IPS-NIHi7 (cell line): ENCODE data around the gene PATE4.
"Not testable (repeated sequence)": the region's sequence is repeated elsewhere in the genome, so short reads cannot be mapped to it uniquely, and the experiment has no call there.

Source experiments
- DNase-seq: peaks from one replicate; pipeline ENCODE4 v3.0.0; 2012; ENCODE audit warnings: mixed read lengths; ENCODE audit errors: extremely low spot score

Gene PATE4, protein sequence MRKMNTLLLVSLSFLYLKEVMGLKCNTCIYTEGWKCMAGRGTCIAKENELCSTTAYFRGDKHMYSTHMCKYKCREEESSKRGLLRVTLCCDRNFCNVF

DNA sequence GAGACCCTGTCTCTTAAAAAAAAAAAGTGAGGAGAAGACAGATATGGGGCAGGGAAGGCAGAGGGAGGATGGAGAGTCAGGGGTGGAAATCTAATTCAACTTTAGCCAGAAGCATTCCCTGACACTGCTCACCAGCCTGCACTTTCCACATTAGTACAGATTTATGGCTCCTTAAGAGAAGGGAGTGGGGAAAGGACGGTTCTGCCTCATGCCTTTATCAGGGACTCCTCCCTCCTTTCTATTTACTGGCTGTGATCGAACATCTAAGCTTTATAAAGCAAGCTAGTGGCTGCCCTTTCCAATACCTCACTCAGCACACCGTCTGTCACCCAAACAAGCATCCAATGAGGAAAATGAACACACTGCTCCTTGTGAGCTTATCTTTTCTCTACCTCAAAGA, at the start of gene PATE4:
TSS of gene PATE4 (plus strand) at position 301 of the 400 bp plus-strand sequence. CDS start at position 345, 44 bp downstream.
- no peak for DNase-seq

DNA sequence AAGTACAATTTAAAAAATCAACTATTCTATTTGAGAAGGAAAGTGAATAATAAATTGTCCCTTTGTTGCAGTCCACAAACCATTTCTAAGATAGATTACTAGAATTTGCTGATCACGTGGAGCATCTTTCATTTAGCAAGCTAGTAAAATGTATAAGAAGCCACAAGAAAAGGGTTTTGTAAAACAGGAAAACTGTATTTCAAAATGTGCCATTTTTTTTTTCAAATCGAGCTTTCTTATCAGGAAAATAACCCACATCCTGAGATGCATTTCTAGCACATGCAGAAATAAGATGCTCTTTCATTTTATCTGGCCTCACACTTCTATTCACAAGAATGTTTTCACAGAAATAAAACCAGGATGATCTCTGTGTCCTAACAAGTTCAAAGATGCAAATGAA, 48.4 kb upstream of the PATE4 start:
- no peak for DNase-seq

DNA sequence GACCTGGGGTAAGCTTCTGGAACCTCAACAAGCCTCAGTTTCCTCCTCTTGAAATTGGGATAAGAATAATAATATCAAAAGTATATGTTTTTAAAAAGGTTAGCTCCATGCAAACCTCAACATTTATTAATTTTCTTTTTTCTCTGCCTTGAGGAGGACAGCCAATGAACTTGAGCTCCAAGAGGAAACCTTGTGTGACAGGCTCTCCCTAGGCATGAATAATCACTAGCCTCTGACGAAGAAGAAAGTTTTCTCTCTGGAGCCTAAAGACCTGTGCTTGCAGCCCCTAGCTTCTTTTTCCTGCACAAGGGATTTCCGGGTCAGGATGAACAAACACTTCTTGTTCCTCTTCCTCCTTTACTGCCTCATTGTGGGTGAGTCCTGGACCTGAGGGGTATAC, 45.3 kb upstream of the PATE4 start, which contains the start of gene PATE3:
TSS of gene PATE3 (plus strand) at position 301 of the 400 bp plus-strand sequence. CDS start at position 326, 25 bp downstream.
- no peak for DNase-seq

DNA sequence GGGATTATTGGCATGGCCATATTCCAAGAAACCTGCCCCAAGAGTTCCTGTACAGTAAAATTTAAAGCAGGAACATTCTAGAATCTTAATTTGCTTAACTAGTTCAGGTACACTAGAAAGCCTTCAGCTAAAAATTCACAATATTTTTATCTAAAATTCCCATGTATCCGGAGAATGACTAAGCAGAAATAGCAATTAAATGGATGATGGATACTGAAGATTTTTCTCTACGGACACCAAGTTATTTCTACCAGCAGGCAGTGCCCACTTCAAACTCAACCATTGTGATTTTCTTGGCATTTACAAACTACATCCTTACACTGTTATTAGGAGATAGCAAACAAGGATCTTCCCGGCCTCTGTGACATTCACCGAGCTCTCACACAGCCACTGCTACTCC, 42.3 kb upstream of the PATE4 start:
- no peak for DNase-seq

DNA sequence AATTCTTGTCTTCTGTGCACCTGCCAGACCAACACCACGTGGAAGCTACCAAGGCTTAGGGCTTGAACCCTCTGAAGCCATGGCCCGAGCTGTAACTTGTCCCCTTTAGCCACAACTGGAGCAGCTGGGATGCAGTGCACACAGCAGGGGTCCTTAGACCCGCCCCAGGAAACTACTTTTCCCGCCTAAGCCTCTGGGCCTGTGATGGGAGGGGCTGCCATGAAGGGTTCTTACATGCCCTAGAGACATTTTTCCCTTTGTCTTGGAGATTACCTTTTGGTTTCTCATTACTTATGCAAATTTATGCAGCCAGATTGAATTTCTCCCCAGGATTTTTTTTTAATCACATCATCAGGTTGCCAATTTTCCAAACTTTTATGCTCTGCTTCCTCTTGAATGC, 35.5 kb upstream of the PATE4 start:
- no peak for DNase-seq

DNA sequence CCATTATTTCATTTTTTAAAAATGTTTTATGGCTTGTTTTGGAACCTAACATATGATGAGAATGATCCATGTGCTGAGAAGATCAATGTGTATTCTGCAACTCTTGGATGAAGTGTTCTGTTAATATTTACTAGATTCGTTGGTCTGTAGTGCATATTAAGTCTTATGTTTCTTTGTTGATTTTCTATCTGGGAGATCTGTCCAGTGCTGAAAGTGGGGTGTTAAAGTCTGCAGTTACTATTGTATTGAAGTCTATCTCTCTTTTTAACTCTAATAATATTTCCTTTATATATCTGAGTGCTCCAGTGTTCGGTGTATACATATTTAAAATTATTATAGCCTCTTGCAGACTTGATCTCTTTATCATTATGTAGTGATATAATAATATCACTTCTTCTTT, 33.3 kb upstream of the PATE4 start:
- DNase-seq, result no peak

DNA sequence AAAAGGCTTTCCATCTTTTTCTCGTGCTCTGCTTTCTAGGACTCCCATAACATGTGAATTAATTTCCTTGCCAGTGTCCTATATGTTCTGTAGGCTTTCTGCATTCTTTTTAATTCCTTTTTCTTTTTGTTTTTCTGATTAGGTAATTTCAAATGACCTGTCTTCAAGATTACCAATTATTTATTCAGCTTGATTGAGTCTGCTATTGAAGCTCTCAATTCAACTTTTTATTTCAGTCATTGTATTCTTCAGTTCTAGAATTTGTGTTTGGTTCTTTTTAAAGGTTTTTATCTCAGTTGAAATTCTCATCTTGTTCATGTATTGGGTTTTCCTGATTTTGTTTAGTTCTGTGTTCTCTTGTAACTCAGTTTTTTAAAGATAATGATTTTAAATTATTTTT, 30.7 kb upstream of the PATE4 start:
- no peak for DNase-seq

DNA sequence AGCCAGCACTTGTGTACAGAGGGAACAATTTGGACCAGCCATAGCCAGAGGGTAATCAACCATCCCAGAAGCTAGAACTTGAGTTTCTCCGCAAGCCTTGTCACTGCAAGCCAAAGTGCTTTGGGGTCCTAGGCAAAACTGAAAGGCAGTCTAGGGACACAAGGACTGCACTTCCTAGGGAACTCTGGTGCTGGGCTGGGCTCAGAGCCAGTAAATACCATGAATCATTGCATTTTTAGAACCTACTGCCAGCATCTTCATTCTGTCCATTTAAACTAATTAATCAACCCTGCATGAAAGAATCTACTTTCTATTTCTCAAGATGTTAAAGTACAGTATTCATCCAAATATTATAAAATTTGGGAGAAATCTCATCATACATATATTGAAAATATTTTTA, 25.2 kb upstream of the PATE4 start:
- DNase-seq, result no peak

DNA sequence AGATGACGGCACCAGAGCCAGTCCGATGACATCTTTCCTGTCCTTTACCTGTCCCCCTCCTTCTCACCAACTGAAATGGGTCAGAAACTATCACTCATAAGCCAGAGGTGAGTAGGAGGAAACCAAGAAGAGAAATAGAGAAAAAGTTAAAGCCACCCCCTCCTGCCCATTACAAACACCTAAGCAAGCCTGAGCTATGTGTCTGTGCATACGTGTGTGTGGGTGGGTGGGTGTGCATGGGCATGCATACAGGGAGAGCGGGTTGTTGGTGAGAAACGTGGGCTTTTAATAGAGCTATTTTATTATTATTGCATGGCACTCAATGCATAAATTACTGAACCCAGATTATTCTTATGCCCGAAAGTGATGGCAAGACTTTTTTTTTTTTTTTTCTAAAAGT, 2.6 kb downstream of the PATE4 start:
- DNase-seq, result no peak

DNA sequence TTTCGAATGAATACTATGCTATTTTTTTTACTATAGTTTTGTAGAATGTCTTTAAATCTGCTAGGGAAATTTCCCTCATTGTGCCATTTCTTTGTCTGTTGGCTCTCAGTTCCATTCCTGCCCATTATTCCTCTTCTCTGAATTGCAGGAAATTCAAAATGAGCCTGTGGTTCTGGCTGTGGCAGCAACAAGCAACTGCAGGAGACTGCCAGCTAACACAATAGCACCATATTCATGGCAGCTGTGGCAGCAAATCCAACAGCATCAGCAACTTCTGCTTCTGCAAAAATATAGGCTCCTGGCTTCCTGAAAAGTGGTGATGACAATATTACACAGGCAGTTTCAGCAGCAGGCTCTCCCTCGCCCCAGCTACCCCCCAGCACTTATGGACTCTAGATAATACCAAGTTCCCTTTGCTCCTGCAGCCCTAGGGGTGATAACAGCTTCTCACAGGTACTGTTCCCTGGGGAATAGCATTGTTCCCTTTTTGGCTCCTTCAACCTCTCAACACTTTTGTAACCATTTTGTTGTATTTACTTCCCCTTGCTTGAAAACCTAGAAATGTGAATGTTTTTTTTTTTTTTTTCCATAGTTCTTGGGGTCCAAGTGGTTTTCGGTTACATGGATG, 9.3 kb downstream of the PATE4 start:
- no peak for DNase-seq

DNA sequence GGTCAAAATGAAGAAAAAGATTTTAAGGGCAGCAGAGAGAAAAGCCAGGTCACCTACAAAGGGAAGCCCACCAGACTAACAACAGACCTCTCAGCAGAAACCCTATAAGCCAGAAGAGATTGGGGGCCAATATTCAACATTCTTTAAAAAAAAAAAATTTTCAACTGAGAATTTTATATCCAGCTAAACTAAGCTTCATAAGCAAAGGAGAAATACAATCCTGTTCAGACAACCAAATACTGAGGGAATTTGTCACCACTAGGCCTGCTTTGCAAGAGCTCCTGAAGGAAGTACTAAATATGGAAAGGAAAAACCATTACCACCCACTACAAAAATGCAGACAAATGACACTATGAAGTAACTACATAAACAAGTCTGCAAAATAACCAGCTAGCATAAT, 13.1 kb downstream of the PATE4 start:
- DNase-seq, result no peak

DNA sequence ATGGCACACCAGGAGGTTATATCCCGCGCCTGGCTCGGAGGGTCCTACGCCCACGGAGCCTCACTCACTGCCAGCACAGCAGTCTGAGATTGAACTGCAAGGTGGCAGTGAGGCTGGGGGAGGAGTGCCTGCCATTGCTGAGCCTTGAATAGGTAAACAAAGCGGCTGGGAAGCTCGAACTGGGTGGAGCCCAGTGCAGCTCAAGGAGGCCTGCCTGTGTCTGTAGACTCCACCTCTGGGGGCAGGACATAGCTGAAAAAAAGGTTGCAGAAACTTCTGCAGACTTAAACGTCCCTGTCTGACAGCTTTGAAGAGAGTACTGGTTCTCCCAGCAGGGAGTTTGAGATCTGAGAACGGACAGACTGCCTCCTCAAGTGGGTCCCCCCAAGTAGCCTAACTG, 24.6 kb downstream of the PATE4 start:
- not testable (repeated sequence) for DNase-seq

DNA sequence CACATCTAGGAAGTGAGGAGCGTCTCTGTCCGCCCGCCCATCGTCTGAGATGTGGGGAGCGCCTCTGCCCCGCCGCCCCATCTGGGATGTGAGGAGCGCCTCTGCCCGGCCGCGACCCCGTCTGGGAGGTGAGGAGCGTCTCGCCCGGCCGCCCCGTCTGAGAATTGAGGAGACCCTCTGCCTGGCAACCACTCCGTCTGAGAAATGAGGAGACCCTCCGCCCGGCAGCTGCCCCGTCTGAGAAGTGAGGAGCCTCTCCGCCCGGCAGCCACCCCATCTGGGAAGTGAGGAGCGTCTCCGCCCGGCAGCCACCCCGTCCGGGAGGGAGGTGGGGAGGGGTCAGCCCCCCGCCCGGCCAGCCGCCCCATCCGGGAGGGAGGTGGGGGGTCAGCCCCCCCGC, 29.7 kb downstream of the PATE4 start:
- DNase-seq, result not testable (repeated sequence)

DNA sequence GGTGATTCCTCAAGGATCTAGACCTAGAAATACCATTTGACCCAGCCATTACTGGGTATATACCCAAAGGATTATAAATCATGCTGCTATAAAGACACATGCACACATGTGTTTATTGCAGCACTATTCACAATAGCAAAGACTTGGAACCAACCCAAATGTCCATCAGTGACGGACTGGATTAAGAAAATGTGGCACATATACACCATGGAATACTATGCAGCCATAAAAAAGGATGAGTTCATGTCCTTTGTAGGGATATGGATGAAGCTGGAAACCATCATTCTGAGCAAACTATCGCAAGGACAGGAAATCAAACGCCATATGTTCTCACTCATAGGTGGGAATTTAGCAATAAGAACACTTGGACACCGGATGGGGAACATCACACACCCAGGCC, 32.2 kb downstream of the PATE4 start:
- DNase-seq, result not testable (repeated sequence)

DNA sequence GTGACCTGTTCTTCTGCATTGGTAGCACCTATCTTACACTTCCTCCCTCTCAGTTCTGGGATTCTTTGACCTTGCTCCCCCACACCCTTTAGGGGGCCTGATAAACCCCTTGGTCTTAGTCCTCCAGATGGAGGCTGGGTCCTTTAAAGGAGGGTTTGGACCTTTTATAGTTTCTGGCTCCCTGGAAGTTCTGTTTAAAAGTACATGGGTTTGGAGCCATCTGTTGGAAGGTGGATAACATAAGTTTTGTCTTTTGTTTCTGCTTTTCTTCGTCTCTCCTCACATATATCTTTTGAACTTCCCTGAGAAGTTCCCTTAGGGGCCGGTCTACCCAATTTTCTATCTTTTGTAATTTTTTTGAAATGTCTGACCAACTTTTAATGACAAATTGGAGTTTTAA, 36.4 kb downstream of the PATE4 start:
- DNase-seq, result no peak

DNA sequence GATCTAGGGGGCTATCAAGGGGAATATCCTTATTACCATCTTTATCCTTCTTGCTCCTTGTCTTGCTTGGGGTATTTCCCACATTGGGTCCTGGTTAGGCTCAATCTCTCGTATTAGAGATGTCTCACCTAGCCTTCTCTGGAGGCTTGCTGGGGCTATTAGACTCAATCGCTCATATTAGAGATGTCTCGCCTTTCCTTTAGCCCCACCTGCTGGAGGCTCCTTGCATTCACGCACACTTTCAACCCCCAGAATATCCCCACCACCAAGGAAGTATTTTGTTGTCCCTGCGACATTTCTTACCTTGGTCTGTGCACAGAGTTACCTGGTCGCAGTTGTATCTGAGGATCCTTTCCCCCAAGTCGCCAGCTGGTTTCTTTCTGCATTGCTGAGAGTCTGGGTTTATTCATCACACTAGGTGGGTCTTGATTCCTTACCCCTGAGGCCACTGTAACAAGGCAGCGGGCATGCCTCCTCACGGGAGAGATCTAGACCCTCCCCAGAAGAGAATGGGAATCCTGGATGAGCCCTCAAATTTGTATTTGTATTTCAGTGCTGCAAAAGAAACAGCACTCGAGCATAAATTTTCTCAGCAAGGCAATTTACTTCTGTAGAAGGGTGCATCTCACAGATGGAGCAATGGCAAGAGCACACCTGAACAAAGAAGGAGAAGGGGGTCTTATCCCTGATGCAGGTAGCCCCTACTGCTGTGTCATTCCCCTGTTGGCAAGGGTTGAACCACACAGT, 38.4 kb downstream of the PATE4 start:
- DNase-seq, result peak; percentile 70

DNA sequence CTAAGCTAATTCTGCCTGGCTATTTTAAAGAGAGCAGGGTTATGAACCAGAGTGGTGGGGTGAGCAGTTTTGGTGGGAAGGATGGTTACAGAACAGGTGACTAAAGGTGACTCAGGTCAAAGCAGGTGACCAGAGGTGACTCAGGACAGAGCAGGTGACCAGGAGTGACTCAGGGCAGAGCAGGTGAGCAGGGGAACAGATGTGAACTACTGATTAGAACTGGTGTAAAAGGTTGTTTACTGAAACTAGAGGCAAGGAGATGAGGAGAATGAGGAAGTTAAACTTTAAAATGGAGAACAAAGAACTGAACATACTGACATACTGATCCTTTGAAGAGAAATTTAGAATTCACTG, 39.0 kb downstream of the PATE4 start:
- DNase-seq, result no peak

DNA sequence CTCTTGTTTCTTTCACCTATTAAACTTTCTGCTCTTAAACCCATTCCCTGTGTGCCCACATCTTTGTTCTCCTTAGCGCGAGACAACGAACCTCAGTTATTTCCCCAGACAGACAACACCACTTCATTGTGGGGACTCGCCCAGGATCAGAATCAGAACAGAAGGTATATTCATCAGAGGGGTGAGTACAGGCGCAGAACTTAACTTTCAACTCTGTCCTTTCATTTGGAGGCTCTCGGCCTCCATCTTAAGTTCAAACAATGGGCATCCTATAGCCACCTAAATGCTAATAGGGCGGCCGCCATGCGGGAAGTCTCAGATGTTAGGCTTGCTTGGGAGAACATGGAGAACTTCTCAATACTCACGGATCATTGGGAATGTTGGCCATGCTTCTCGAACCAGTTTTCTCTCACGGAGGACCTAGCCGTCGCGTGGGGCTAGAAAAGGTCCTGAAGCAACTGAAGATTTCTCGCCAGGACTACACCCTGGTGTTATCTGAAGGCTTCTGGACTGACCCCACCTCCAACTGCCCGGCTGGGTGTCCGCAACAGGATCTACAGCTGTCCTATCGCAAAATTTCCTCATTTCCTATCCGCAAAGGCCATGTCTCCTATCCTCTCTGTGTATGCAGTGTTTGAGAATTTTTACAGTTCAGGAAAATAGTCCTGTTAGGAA, 40.9 kb downstream of the PATE4 start:
- no peak for DNase-seq

DNA sequence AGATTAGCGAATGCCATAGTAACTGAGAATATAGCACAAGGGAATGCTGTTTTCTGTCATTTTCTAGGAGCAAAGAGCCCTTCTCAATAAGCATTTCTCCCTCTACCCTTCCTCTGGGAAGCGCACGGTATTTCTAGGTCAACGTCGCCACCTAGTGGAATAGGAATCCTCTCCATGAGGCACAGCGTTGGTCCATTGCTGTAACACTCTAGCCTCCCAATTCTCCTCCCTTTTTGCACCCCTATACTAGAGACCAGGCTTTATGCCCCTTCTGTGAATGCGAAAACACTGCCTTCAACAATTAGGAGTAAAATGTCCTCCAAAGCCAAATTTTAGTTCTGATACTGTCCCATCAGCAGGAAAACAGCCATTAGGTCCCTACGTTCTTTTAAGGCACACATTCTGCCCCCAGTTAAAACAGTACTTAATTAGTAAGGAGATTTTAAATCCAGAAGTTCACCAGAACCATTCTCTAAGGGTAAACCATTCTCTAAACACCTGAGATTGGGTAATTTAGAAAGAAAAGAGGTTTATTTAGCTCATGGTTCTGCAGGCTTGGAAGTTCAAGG, 41.5 kb downstream of the PATE4 start:
- DNase-seq, result peak; percentile 67

DNA sequence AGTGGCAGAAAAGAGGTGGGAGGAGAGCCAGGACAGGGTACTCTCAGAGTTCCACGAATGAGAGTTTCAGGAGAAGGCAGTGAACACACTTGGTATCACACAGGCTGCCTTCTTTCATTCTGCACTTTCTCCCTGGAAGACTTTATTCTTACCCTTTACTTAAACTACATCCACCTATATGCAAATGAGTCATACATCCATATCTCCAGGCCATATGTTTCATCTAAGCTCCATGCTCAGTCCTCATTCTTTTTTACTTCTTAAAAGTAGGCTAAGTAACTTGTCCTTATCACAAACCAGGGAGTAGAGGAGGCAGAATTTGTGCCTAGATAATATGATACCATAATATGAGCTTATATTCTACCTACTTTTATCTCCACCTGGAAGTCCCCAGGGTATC, 48.2 kb downstream of the PATE4 start:
- no peak for DNase-seq

DNA sequence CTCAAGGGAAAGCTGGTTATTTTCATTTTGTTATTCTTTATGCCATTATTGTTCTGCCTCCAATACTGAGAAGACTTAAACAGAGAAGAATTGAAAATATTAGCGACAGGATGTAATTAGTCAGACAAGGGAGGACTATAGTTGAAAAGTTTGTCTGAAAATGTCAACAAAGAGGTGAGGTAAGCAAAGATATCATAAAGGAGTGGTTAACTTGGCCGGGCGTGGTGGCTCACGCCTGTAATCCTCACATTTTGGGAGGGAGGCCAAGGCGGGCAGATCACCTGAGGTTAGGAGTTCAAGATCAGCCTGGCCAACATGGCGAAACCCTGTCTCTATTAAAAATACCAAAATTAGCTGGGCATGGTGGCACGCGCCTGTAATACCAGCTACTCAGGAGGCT, 50.3 kb downstream of the PATE4 start:
- no peak for DNase-seq

DNA sequence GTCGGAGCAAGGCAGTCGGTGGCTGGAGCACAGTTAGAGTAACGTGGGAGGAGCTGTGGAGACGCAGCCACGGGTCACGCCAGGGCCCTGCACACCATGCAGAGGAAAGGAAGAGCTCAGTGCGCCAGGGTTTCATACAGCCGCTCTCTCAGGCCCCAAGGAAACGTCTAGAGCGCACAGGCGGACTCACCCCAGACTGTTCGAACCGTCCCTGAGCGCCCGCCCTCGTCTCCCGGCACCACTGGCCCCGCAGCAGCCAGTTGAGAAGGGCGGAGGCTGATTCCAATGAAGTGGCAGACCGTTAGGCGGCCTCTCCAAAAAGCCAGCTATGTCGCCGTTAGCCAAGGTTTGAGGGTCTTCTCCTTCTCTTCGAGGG, 53.9 kb downstream of the PATE4 start:
- DNase-seq, result no peak
